Endothelial cell of umbilical vein (primary cell): ENCODE data around the gene POLR2H. TPM values are rescaled to one million over a fixed set of nuclear protein-coding genes. Genes with fewer than 3 reads are reported as not detected.

ENCODE experiments used
- BruUV-seq: library from RNA; stranded (reverse); fragments of 400-500 nt; replicated peaks from 2 replicates; lab custom pipeline; 2021; lab: Mats Ljungman, UMichigan
- CTCF ChIA-PET: fragments of 300-600, 350-600 bp; sonication (Branson Sonifier 250); formaldehyde crosslinking; loops from one replicate; lab custom pipeline; 2021; ENCODE audit warnings: antibody characterized with exemption, inconsistent platforms; lab: Charles Lee
- POLR2A ChIA-PET: fragments of 300-600, 350-600 bp; sonication (Branson Sonifier 250); formaldehyde crosslinking; loops from one replicate; lab custom pipeline; 2021; ENCODE audit warnings: antibody characterized with exemption, inconsistent platforms; lab: Charles Lee
- DNase-seq: peaks from one replicate; pipeline ENCODE4 v3.0.0-alpha.2; 2011; ENCODE audit warnings: low read depth, low spot score
- FAIRE-seq: peaks from 2 replicates; lab custom pipeline; 2011; peaks lifted over from hg19 to GRCh38; lab: Jason Lieb, UNC
- H2AFZ ChIP-seq: 2 replicates; pipeline ENCODE4 v1.6.0; 2012; ENCODE audit warnings: low read depth, low read length, control low read depth, inconsistent platforms
- H3K27ac ChIP-seq: 2 replicates; pipeline ENCODE4 v1.5.1; 2011; ENCODE audit warnings: low read depth, mild to moderate bottlenecking, control low read depth, low read length, moderate library complexity; ENCODE audit not compliant: insufficient read depth
- H3K27me3 ChIP-seq, 2 experiments: 2 replicates each; pipeline versions ENCODE4 v1.6.0 to v1.6.1; 2011; ENCODE audit warnings: low read length in 2 of 2, mixed read lengths in 1 of 2; ENCODE audit not compliant: control insufficient read depth in 2 of 2, insufficient read depth in 2 of 2
- H3K36me3 ChIP-seq, 2 experiments: 2 replicates in 1 of 2; 3 replicates in 1 of 2; pipeline ENCODE4 v1.5.1; 2011; ENCODE audit warnings: low read length in 2 of 2, mild to moderate bottlenecking in 1 of 2, moderate library complexity in 1 of 2; ENCODE audit not compliant: control insufficient read depth in 2 of 2, insufficient read depth in 2 of 2; ENCODE audit errors: extremely low read depth in 1 of 2
- H3K4me1 ChIP-seq: 3 replicates; pipeline ENCODE4 v1.5.1; 2011; ENCODE audit warnings: mild to moderate bottlenecking, low read length; ENCODE audit not compliant: control insufficient read depth, insufficient read depth; ENCODE audit errors: extremely low read depth
- H3K4me2 ChIP-seq: 2 replicates; pipeline ENCODE4 v1.6.1; 2011; ENCODE audit warnings: low read length, control low read depth, mixed read lengths; ENCODE audit not compliant: insufficient read depth
- H3K4me3 ChIP-seq, 3 experiments: fragments of 200-600 bp in 1 of 3; sonication (generic), shearing (Covaris generic) in 1 of 3; replicated peaks in 1 of 3; 2 replicates each; pipeline ENCODE4 v1.5.1; 2011 to 2016; ENCODE audit warnings: control low read depth in 3 of 3, low read length in 3 of 3, mild to moderate bottlenecking in 2 of 3, inconsistent platforms in 1 of 3, low read depth in 1 of 3, moderate library complexity in 1 of 3; ENCODE audit not compliant: insufficient read depth in 1 of 3
- H3K79me2 ChIP-seq: 2 replicates; pipeline ENCODE4 v1.6.0; 2012; ENCODE audit warnings: low read length, inconsistent platforms; ENCODE audit not compliant: control insufficient read depth, insufficient read depth
- H3K9ac ChIP-seq: replicated peaks from 2 replicates; pipeline ENCODE3; 2011; ENCODE audit warnings: low read length, control low read depth; ENCODE audit not compliant: insufficient read depth; ENCODE audit errors: extremely low read depth
- H3K9me1 ChIP-seq: replicated peaks from 3 replicates; pipeline ENCODE4 v1.6.0; 2011; ENCODE audit warnings: mild to moderate bottlenecking, low read length; ENCODE audit not compliant: control insufficient read depth, insufficient read depth; ENCODE audit errors: extremely low read depth
- H3K9me3 ChIP-seq: replicated peaks from 2 replicates; pipeline ENCODE4 v1.5.1; 2012; ENCODE audit warnings: low read length, inconsistent platforms; ENCODE audit not compliant: control insufficient read depth, insufficient read depth
- H4K20me1 ChIP-seq: replicated peaks from 2 replicates; pipeline ENCODE3; 2011; ENCODE audit warnings: mild to moderate bottlenecking, low read length; ENCODE audit not compliant: control insufficient read depth, insufficient read depth; ENCODE audit errors: extremely low read depth
- CTCF ChIP-seq, 2 donors: IDR thresholded peaks; 1 replicate in 1 of 2; 2 replicates in 1 of 2; pipeline ENCODE4 v1.5.1; 2011; ENCODE audit warnings: low read length in 2 of 2, mild to moderate bottlenecking in 2 of 2, moderate library complexity in 2 of 2, control low read depth in 1 of 2, inconsistent platforms in 1 of 2, low read depth in 1 of 2; ENCODE audit not compliant: insufficient read depth in 1 of 2; ENCODE audit errors: extremely low read depth in 1 of 2
- EZH2 ChIP-seq: IDR thresholded peaks from 2 replicates; pipeline ENCODE4 v1.6.1; 2012; ENCODE audit warnings: borderline replicate concordance, low read depth, mild to moderate bottlenecking, moderate library complexity, low read length, inconsistent platforms; ENCODE audit not compliant: severe bottlenecking
- FOS ChIP-seq: IDR thresholded peaks from 2 replicates; pipeline ENCODE4 v1.6.1; 2011; ENCODE audit warnings: mild to moderate bottlenecking, low read length, moderate library complexity, borderline replicate concordance; ENCODE audit not compliant: insufficient read depth
- GATA2 ChIP-seq: IDR thresholded peaks from 2 replicates; pipeline ENCODE4 v1.7.0; 2011; ENCODE audit warnings: low read depth, mild to moderate bottlenecking, moderate library complexity, mixed read lengths, low read length; ENCODE audit not compliant: insufficient read length, insufficient read depth
- JUN ChIP-seq: IDR thresholded peaks from 2 replicates; pipeline ENCODE4 v1.6.1; 2011; ENCODE audit warnings: borderline replicate concordance, low read depth; ENCODE audit not compliant: insufficient read length, insufficient read depth
- MAX ChIP-seq: IDR thresholded peaks from 2 replicates; pipeline ENCODE4 v1.6.1; 2011; ENCODE audit not compliant: insufficient read depth, insufficient read length
- MYC ChIP-seq: IDR thresholded peaks from one replicate; pipeline ENCODE4 v1.6.1; 2011; ENCODE audit warnings: mild to moderate bottlenecking, low read depth, low read length
- POLR2A ChIP-seq: IDR thresholded peaks from 2 replicates; pipeline ENCODE4 v1.6.1; 2012; ENCODE audit warnings: low read depth, mild to moderate bottlenecking, control low read depth, low read length
- POLR2AphosphoS5 ChIP-seq: IDR thresholded peaks from 2 replicates; pipeline ENCODE4 v1.6.1; 2012; ENCODE audit warnings: low read depth, mild to moderate bottlenecking, control low read depth, low read length, moderate library complexity; ENCODE audit not compliant: insufficient read depth
- dilution Hi-C: fragments of 300-500 bp; cut with MboI; formaldehyde crosslinking; loops from one replicate; pipeline ENCODE4 v1.15.0; 2019; ENCODE audit warnings: low sequenced_read_pairs; ENCODE audit not compliant: extremely low pct_ligation_motif_present
- intact Hi-C: fragments of 100-400 bp; cut with micrococcal nuclease; formaldehyde crosslinking; loops from one replicate; pipeline ENCODE4 v1.10.0; 2022
- polyA plus RNA-seq, 4 experiments: library from polyadenylated mRNA; depleted of rRNA in 3 of 4; stranded (reverse) in 3 of 4; unstranded in 1 of 4; fragments of >200 nt; gene quantifications; 2 replicates each; pipeline versions ENCODE4 v1.2.1 to v1.2.3, GENCODE V29; 2011 to 2012; ENCODE audit warnings: missing spikeins in 1 of 4
- total RNA-seq: library from RNA; stranded (reverse); gene quantifications from 2 replicates; pipeline ENCODE4 v1.2.3, GENCODE V29; 2021

Gene POLR2H
- total and polyA plus RNA-seq, 2 donors (not counting 3 experiments of a cell fraction or from before 2014, with no cell fraction given), result 89.0 to 276 TPM

DNA sequence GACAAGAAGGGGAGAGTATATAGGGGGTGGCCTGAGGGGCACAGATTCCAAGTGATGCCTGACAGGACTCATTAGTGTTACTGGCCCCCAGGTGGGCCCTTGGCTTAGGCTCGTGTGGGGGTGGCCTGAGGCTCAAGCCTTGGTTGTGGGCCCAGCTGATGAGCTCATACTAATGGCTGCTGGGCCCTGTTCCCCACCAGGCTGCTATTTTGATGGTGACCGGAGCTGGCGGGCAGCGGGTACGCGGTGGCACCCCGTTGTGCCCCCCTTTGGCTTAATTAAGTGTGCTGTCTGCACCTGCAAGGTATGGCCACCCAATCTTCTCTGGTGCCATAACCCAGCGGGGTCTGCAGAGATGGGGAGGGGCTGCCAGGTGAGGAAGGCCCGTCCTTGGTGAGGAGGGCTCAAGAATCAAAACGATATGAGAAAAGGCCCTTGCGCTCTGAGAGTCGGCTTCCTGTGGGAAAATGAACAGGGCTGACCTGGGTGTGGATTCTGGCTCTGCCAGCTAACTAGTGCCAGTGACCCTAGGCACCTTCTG is 25.7 kb downstream of the POLR2H start:
- Histone ChIP-seq H3K9ac (no peak overlapping the region), H3K4me3 (no peak overlapping the region), H3K9me1 (no peaks in the 10 kb centered on the region), H3K9me3 (no peaks in the 10 kb centered on the region), H3K79me2 (no peaks in the 10 kb centered on the region), H3K27ac (no peak overlapping the region), H3K4me1 (no peaks in the 10 kb centered on the region), H3K36me3 (no peaks in the 10 kb centered on the region), H3K27me3 (peaks cover 17 to 18% of the 10 kb centered on the region in 2 experiments), H2AFZ (no peak overlapping the region), H4K20me1 (no peaks in the 10 kb centered on the region), H3K4me2 (no peak overlapping the region)
- no peak for DNase-seq
- dilution Hi-C loops (no loop called here), intact Hi-C loops (no loop called here)
- ChIA-PET POLR2A (interaction anchor here (0.5 kb wide), 1 partner anchor 161 kb away, joined by 4 read pairs; no protein-coding TSS in a partner anchor), CTCF (interaction anchor here (1.6 to 6.9 kb wide), 2 partner anchors 15 to 155 kb away, joined by 4 to 52 read pairs; no protein-coding TSS in a partner anchor)
- TF ChIP-seq CTCF (IDR thresholded peaks at IDR 0.05; ENCODE audit: extremely low read depth in 1 of 2, insufficient read depth in 1 of 2, low read depth in 1 of 2, low read length in 2 of 2) (no peak), JUN (no peak), POLR2A (no peak), MYC (no peak), MAX (no peak), GATA2 (no peak), POLR2AphosphoS5 (no peak), EZH2 (no peak), FOS (no peak)
- no peak for FAIRE-seq
- no TSS peak for BruUV-seq
